ENCODE data around the gene GNLY.
"Not testable (repeated sequence)": the region's sequence is repeated elsewhere in the genome, so short reads cannot be mapped to it uniquely, and the experiment has no call there.

Gene GNLY

GRCh38 chr2:85665264-85665937, 28.8 kb upstream of the GNLY start:
- DNase-seq: no peak

GRCh38 chr2:85666016-85666415, 28.1 kb upstream of the GNLY start:
- DNase-seq: no peak

GRCh38 chr2:85666435-85667316, 27.5 kb upstream of the GNLY start:
- DNase-seq: no peak

GRCh38 chr2:85667561-85668008, 26.6 kb upstream of the GNLY start:
- DNase-seq: no peak

DNA sequence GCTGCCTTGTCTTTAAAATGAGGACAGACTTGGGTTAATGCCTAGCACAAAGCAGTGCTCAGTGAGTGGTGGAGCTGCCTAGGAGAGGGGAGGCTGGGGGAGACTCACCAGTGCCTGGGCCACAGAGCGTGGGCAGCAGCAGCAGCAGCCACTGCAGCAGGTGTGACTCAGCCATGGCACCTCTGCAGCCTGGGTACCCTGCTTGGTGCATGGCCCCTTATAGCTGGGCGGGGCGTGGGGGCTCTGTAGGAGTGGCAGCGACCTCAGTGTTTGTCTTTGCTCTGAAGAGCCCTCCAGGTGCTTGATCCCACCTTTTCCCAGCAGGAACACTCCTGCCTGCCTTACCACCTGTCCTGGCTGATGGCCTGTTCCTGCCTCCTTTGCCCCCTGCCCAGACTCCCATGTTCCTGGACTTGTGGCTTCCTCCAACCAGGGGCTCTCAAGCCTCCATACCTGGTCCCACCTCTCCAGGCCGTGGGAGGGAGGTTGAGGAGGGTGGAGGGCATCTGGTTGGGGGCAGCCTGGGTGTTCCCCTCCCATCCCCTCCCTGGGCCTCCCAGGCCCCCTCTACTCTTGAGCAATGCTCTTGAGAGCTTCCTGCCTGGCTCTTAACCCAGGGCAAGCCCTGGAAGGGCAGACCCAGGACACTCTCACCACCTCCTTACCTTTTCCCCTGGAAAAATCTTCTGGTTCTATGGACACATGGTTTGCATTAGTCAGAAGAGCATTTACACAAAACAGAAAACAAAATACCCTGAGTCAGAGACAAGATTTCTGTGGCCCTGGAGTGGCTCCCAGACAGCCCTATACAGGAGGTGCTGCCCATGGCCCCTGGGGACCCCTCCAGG, 25.9 kb upstream of the GNLY start, which contains the start of gene SFTPB:
TSS of gene SFTPB (minus strand) at position 191 of the 848 bp plus-strand sequence. CDS start at position 175, 16 bp downstream.
- DNase-seq: no peak

DNA sequence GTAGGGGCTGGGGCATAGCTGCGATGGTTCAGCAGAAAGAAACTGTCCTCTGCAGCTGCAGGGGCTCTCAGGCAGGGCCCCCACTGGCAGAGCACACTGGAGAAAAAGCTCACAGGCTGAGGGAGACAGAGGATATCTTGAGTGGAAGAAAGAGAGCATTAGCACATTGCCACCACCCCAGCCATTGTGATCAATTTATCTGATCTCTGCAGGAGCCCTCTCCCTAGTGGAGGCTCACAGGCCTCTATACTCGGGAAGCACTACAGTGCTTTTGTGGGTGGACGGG, 25.4 kb upstream of the GNLY start:
- DNase-seq: no peak

GRCh38 chr2:85669549-85669948, 24.6 kb upstream of the GNLY start:
- no peak for DNase-seq

DNA sequence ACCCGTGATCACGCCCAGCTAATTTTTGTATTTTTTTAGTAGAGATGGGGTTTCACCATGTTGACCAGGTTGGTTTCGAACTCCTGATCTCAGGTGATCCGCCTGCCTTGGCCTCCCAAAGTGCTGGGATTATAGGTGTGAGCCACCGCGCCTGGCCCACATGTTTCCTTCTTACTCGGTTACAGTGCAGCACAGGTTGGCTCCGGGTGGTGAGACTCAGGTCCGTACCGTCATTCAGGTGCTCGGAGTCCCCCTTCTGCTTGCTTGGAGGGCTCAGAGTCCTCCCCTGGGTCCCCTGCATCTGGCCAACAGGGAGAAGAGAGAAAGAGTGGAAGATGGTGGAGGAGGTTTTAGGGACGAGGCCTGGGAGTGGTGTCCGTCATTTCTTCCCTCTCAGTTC, 23.7 kb upstream of the GNLY start:
- not testable (repeated sequence) for DNase-seq

- no peak for DNase-seq
These were observed 21.7 kb upstream of the GNLY start for GRCh38 chr2:85672456-85672855.

- no peak for DNase-seq
These were observed 20.3 kb upstream of the GNLY start for GRCh38 chr2:85673716-85674375.

GRCh38 chr2:85674417-85674816, 19.7 kb upstream of the GNLY start:
- no peak for DNase-seq

- DNase-seq: no peak
These were observed 18.7 kb upstream of the GNLY start for GRCh38 chr2:85675427-85675826.

DNA sequence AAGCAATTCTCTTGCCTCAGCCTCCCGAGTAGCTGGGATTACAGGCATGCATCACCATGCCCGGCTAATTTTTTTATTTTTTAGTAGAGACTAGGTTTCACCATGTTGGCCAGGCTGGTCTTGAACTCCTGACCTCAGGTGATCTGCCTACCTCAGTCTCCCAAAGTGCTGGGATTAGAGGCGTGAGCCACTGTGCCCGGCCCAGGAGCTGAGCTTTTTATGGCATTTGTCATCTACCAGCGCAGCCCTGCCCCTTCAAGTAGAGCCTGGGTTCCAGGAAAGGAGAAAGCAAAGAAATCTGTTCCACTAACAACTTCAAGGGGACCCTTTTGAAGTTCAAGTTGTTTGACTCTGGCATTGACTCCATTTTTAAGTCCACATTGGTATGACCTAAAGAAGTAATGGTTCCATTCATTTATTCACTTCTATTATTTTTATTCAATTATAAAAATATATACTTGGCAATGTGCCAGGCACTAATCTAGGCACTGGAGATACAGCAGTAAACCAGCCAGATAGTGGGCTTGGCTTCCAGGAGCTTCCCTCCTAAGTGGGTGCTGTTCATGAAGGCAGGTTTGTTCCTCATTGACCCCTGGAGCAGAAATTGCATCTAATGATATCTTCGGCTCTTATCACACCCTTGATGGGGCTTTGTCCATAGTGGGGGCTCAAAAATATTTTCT, 18.2 kb upstream of the GNLY start:
- DNase-seq: no peak

GRCh38 chr2:85678377-85678776, 15.8 kb upstream of the GNLY start:
- DNase-seq: no peak

DNA sequence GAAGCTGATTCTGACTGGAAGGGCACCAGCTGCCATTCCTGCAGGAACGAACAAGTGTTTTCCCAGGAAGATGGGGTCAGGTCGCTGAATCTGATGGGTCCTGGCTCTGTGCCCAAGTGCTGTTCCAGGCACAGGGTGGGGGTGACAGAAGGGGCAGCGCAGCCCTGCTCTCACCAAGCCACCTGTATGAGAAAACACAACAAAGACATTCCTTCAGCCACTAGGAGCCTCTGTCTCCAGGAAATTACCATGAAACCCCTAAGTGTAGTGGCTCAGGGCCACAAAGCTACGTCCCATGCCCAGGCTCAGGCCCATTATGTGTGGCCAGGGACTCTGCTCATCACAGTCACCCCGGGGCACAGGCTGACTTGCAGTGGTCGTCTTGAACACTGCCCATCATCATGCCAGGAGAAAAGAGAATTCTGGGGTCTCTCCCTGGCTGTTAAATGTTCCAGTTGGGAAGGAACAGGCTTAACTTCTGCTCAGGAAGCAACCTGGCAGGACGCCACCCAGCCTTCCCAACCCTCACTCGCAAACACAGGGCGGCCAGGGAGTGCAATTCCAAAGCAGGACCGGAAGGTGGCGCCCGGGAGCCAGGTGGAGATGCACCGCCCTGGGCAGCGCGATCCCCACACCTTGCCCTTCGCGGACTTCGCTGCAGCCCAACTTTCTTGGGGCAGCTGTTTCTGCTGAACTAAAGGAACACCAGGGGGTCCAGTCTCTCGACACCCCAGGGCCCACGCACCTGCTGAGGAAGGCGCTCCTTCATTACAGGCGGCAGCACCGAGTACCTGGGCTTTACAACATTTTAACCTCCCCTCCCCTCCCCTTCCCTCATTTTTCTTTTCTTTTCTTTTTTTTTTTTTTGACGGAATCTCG, 15.1 kb upstream of the GNLY start:
- peak; percentile 49 for DNase-seq

- no peak for DNase-seq
These were observed 13.3 kb upstream of the GNLY start for GRCh38 chr2:85680707-85681371.

DNA sequence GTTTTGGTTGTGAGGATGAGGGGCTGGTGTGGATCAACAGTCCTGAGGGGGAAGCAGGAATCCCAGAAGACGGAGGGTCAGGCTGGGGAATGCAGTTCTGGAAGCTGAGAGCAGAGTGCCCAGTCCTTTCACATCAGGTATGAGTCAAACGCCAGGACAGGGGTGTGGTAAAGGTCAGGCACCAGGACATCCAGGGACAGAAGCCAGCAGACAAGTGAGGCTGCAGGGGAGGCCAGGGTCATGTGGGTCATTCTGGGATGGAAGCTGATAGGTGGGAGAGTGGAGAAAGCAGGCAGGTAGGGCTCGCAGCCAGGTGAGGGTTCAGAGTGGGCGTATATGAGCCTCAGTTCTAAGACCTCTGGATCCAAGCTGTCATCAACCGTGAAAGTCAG, 12.8 kb upstream of the GNLY start:
- no peak for DNase-seq

- no peak for DNase-seq
These were observed 12.4 kb upstream of the GNLY start for GRCh38 chr2:85681776-85682175.

DNA sequence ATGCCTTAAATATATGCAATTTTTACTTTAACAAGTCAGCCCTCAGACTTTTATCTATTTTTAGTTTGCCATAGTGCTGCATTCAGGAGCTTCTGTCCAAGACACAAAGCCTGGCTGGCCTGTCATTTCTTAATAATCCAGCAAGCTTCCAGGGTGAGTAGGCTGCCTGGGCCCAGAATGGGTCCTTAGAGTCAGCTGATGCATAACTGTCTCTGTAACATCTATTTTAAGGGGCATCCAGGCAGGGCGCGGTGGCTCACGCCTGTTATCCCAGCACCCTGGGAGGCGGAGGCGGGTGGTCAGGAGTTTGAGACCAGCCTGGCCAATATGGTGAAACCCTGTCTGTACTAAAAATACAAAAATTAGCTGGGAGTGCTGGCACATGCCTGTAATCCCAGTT, 11.8 kb upstream of the GNLY start:
- DNase-seq: no peak

- no peak for DNase-seq
These were observed 9.8 kb upstream of the GNLY start for GRCh38 chr2:85684380-85684779.

DNA sequence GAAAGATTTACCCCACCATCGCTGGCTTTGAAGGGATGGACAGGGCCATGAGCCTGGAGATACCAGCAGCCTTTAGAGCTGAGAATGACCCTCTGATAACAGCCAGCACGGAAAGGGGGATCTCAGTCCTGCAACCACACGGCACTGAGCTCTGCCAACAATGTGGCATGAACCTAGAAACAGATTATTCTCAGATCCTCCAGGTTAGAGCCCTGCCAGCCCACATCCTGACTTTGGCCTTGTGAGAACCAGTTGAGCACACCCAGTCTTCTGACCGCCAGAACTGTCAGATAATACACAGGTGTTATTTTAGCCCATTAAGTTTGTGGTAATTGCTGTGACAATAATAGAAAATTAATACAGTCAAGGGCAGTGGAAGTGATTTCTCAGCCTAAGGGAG, 9.4 kb upstream of the GNLY start:
- no peak for DNase-seq
